Activated CD4-positive, alpha-beta T cell treated with anti-CD3 and anti-CD28 coated beads, Interleukin-2, amount 50 U/mL, for 24 hours (primary cell): ENCODE results near the gene ALDH1L1.
"Not testable (repeated sequence)": the region's sequence is repeated elsewhere in the genome, so short reads cannot be mapped to it uniquely, and the experiment has no call there.

ENCODE experiments used
- DNase-seq, 2 donors: peaks; one replicate each; pipeline ENCODE4 v3.0.0-alpha.2; 2020; ENCODE audit warnings: low read depth in 1 of 2, low spot score in 1 of 2

ALDH1L1 gene

DNA sequence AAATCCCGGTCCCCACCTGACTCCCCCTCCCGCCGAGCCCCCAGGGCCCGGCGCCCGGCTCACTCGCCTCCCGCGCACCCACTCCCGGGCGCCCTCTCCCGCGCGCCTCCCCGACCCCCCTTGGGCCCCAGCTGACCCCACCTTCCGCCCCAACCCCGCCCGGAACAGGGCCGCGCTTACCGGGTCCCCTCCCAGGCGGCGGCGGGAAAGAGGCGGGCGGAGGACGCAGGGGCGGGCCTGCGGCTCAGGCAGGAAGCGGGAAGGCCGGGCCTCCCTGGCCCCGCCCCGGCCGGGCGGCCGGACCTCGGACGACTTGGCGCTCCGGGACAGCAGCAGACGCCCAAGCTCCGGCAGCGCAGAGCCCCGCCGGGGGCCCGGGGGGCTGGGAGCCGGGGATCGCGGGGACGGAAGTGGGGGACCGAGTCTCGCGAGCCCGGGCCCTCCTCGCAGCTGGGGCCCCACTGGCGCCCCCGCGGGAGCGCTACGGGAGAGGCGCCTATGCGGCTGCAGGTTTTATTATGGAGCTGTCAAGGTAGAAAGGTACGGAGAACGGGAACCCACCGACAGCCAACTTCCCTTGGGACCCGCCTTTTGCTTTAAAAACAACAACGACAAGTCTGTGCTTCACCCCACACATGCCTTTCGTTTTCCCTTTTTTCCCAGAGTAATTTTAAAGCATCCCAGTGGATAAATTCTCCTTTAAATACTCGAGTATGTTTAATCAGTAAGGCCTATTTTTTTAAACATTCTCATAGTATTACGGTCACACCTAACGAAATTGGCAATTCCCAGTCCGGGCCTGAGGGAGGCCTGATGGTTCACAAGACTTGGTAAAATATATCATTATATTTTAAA is 96.2 kb downstream of the ALDH1L1 start, which contains the start of gene SLC41A3:
SLC41A3 (minus strand) TSS at position 212 of the 855 bp plus-strand sequence. CDS start 15,905 bp downstream, outside the sequence.
- peak; percentile 65 to 81 for DNase-seq

DNA sequence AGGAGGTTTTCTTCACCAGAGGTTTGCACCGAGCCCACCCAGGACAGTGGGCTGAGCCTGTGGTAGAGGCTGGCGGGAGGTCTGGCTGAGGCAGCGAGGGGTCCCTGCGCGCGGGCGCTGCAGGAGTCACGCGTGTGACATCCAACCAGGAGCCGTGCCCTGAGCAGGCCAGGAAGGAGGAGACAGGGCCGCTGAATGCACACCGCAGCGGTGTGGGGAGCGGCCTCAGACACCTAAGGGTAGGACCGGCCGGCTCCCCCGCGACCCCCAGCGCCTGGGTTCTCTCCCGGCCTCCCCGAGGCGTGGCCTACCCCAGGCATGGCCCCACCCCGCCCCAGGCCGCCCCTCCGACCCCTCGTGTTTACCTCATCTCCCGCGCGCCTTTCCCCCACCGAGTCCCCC is 96.9 kb downstream of the ALDH1L1 start:
- peak; percentile 7 to 19 for DNase-seq

DNA sequence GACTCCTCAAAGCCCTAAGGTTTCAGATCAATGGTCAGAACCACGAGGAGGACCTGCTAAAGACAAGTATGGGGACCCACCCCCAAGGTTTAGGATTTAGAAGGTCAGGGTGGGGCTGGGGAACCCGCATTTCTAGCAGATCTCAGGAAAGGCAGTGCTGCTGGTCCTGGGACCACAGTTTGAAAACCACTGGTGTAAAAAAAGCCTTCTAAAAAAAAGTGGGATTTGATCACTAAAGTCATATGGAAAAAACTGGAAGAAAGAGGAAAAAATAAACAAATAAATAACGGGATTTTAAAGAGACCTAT is 97.3 kb downstream of the ALDH1L1 start:
- no peak for DNase-seq

GRCh38 chr3:126082362-126083137 is 97.8 kb downstream of the ALDH1L1 start:
- DNase-seq, result no peak

- no peak for DNase-seq
These were observed 98.6 kb downstream of the ALDH1L1 start for GRCh38 chr3:126081618-126082361.

DNA sequence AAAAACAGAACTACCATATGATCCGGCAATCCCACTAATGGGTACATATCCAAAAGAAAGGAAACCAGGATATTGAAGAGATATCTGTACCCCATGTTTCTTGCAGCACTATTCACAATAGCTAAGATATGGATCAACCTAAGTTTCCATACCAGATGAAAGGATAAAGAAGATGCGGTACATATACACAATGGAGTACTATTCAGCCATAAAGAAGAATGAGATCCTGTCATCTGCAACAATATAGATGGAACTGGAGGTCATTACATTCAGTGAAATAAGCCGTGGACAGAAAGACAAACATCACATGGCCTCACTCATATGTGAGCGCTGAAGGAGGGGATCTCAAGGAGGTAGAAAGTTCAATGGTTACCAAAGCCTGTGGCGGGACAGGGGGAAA is 99.4 kb downstream of the ALDH1L1 start:
- DNase-seq, result no peak

- DNase-seq, result no peak
These were observed 101.5 kb downstream of the ALDH1L1 start for GRCh38 chr3:126078866-126079265.

GRCh38 chr3:126077754-126078153 is 102.6 kb downstream of the ALDH1L1 start:
- DNase-seq, result no peak

DNA sequence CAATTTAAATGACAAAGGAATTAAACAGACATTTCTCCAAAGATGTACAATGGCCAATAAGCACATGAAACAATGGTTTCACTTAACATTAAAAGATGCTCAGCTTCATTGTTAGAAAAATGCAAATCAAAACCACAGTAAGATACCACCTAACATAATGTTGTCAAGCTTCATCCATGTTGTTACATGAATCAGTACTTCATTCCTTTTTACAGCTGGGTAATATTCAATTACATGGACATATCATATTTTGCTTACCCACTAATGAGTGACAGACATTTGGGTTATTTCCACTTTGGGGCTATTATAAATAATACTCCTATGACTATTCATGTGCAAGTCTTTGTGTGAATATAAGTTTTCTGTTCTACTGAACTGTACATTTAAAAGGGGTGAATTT is 104.2 kb downstream of the ALDH1L1 start:
- no peak for DNase-seq

DNA sequence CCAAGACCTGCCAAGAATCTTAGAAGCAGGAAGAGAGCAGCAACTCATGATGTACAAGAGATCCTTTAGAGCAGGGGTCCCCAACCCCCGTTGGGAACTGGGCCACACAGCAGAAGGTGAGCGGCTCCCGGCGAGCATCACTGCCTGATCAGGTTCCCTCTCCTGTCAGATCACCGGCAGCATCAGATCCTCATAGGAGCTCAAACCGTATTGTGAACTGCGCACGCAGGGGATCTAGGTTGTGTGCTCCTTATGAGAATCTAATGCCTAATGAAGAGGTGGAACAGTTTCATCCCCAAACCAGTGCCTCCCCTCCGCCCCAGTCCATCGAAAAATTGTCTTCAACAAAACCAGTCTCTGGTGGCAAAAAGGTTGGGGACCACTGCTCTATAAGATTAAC is 110.2 kb downstream of the ALDH1L1 start:
- DNase-seq, result no peak

DNA sequence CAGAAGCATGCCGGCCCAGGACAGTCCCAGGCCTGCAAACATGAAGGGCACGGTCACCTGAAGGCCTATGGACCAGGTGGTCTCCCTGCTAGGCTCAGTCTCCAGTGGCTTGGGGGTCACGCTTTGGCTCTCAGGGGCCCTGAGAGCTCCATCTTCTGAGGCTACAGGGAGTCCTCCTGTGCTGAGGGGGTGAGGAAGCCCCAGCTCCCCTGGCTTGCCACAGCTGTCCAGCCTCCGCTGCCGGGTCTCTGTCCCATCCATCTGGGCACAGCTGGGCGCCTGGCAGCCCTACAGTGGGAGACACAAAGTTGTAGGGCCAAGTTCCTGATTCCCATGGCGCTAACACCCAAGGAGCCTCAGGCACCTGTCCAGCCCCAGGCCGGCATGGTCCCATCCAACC is 112.4 kb downstream of the ALDH1L1 start:
- DNase-seq, result no peak

- DNase-seq, result not testable (repeated sequence)
These were observed 113.7 kb downstream of the ALDH1L1 start for GRCh38 chr3:126066676-126067075.

GRCh38 chr3:126065876-126066275 is 114.5 kb downstream of the ALDH1L1 start:
- DNase-seq, result no peak

DNA sequence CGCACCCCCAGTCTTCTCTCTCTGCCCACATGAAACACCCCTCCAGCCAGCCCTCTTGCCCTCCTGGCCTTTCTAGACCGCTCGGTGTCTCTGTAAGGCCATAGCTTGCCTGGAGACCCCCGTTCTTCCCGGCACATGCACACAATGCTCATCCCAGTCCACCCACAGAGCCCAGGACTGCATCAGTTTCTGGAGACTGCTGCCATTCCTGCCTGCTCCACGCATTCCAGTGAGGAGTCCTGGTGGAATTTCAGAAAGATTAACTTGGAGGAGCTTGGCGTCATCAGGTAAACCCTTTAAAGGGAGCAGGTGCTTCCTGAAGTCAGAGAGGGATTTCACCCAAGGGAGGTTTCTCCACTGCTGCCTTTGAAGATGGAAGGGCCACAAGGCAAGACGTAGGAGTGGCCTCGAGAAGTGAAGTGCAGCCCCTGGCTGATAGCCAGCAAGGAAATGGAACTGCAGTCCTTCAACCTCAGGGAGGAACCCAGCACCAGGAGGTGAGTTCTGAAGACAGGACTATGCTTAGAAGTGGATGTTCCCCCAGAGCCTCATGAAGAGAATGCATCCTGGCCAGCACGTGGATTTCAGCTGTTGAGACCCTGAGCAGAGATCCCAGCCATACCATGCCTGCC is 115.6 kb downstream of the ALDH1L1 start:
- no peak for DNase-seq

- DNase-seq, result no peak
These were observed 116.9 kb downstream of the ALDH1L1 start for GRCh38 chr3:126063358-126063965.

DNA sequence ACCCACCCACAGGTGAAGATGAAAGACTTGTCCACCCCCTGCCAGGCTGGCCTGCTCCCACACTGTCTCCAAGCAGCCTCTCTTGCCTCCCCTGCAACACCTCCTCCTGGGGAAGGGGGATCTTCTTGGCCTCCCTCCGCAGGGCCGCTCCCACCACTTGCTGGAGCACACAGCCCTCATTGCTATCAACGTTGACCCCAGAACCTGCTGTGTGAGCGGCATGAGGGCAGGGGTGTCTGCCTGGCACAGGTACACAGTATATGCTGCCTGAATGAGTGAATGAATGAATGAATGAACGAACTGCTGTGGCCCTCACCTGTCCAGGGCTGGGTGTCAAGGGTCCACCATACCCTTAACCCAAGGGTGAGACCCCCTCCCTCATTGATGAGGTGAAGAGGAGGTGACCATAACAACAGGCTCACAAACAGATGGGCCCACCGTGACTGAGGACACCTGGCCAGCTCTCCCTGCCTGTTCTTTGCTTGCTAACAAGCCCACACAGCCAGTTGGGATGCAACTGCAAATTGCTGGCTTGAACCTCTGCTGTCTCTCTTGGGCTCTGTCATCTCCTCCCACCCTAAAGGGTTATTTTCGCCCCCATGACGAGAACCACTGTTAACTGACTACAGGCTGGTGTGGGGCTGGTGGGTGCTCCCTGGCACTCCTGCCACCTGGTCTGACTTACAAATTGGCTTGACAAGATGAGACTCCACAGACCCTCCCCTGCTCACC is 118.9 kb downstream of the ALDH1L1 start:
- DNase-seq, result no peak

DNA sequence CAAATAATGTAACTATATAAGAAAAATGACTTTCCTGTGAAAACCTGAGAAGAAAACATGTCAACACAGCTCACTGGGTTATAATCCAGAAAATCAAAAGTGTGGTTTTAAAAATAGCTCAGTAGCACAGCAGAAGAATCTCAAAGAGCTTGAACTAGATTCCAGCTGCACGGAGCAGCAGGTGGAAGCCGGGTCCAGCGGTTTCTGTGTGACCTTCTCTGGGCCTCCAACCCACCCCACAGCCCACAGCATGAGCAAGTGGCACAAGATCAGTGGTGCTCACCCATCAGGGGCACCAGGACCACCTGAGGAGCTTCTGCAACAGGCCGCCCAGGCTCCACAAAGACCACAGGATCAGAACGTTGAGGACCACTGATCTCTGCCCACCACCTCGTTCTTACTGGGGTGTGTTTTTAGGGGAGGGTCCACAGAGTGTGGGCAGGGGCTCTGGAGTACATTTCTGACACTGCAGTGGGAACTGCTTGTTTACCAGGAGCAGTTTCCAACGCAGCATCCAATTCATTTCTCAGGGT is 119.7 kb downstream of the ALDH1L1 start:
- DNase-seq, result no peak

- no peak for DNase-seq
These were observed 121.7 kb downstream of the ALDH1L1 start for GRCh38 chr3:126058666-126059065.

- no peak for DNase-seq
These were observed 122.5 kb downstream of the ALDH1L1 start for GRCh38 chr3:126057936-126058335.

GRCh38 chr3:126057501-126057819 is 122.9 kb downstream of the ALDH1L1 start:
- DNase-seq, result no peak
